Caco-2 (cell line): ENCODE data around the gene NOL9. TPM values are rescaled to one million over a fixed set of nuclear protein-coding genes. Genes with fewer than 3 reads are reported as not detected.
"Not testable (repeated sequence)": the region's sequence is repeated elsewhere in the genome, so short reads cannot be mapped to it uniquely, and the experiment has no call there.

Experiments used
- BruUV-seq: library from RNA; stranded (reverse); fragments of 400-500 nt; replicated peaks from 2 replicates; lab custom pipeline; 2021; lab: Mats Ljungman, UMichigan
- CTCF ChIA-PET: fragments of 300-600 bp; sonication (Branson Sonifier 250); formaldehyde crosslinking; loops from one replicate; lab custom pipeline; 2022; ENCODE audit warnings: antibody characterized with exemption; lab: Charles Lee
- POLR2A ChIA-PET: fragments of 300-600 bp; sonication (Branson Sonifier 250); formaldehyde crosslinking; loops from one replicate; lab custom pipeline; 2022; ENCODE audit warnings: antibody characterized with exemption; lab: Charles Lee
- DNase-seq, 2 experiments: peaks; one replicate each; pipeline versions ENCODE4 v3.0.0 to v3.0.0-alpha.2; 2020 to 2022
- H3K27me3 ChIP-seq: replicated peaks from 2 replicates; pipeline ENCODE4 v1.6.0; 2011; ENCODE audit warnings: low read length; ENCODE audit not compliant: control insufficient read depth, insufficient read depth
- H3K36me3 ChIP-seq: 2 replicates; pipeline ENCODE4 v1.5.1; 2011; ENCODE audit warnings: low read length; ENCODE audit not compliant: control insufficient read depth, insufficient read depth
- H3K4me1 ChIP-seq: fragments of 250-450 bp; sonication (Bioruptor Pico); 2 replicates; pipeline ENCODE4 v1.5.1; 2020; ENCODE audit warnings: mild to moderate bottlenecking
- H3K4me3 ChIP-seq: 2 replicates; pipeline ENCODE4 v1.5.1; 2011; ENCODE audit warnings: low read depth, mild to moderate bottlenecking, control low read depth, low read length
- H3K9me3 ChIP-seq: fragments of 250-450 bp; sonication (Bioruptor Pico); 2 replicates; pipeline ENCODE4 v1.5.1; 2020; ENCODE audit warnings: mild to moderate bottlenecking, moderate library complexity
- H3K27ac Mint-ChIP-seq: one replicate; pipeline ENCODE4 v1.8.0; 2022; ENCODE audit warnings: mixed read lengths; ENCODE audit not compliant: unreplicated experiment
- H3K27me3 Mint-ChIP-seq: one replicate; pipeline ENCODE4 v1.8.0; 2022; ENCODE audit warnings: mixed read lengths; ENCODE audit not compliant: insufficient read depth, unreplicated experiment
- H3K36me3 Mint-ChIP-seq: one replicate; pipeline ENCODE4 v1.8.0; 2022; ENCODE audit warnings: mild to moderate bottlenecking, mixed read lengths; ENCODE audit not compliant: insufficient read depth, unreplicated experiment
- H3K4me1 Mint-ChIP-seq: one replicate; pipeline ENCODE4 v1.8.0; 2022; ENCODE audit warnings: low read depth, mixed read lengths; ENCODE audit not compliant: unreplicated experiment
- H3K4me3 Mint-ChIP-seq: one replicate; pipeline ENCODE4 v1.8.0; 2022; ENCODE audit warnings: mild to moderate bottlenecking, moderate library complexity, mixed read lengths; ENCODE audit not compliant: unreplicated experiment
- H3K9me3 Mint-ChIP-seq: one replicate; pipeline ENCODE4 v1.8.0; 2022; ENCODE audit warnings: mixed read lengths; ENCODE audit not compliant: unreplicated experiment
- intact Hi-C: fragments of 100-400 bp; cut with micrococcal nuclease; formaldehyde crosslinking; loops from one replicate; pipeline ENCODE4 v1.10.0; 2022; ENCODE audit not compliant: unreplicated experiment
- total RNA-seq: library from RNA; stranded (reverse); gene quantifications from 2 replicates; pipeline ENCODE4 v1.2.3, GENCODE V29; 2022
- TF ChIP-seq, protein P1 (sequence below), 2 experiments: fragments of 200-600 bp in 1 of 2; IDR thresholded peaks; 1 replicate in 1 of 2; 2 replicates in 1 of 2; pipeline versions ENCODE4 v1.5.1 to v1.8.0; 2011 to 2022; ENCODE audit warnings: antibody characterized with exemption in 1 of 2, control low read depth in 1 of 2, inconsistent platforms in 1 of 2, low read depth in 1 of 2, low read length in 1 of 2, mild to moderate bottlenecking in 1 of 2, moderate library complexity in 1 of 2; ENCODE audit not compliant: insufficient read depth in 1 of 2, severe bottlenecking in 1 of 2, unreplicated experiment in 1 of 2

NOL9 gene
- total RNA-seq, 1 experiment from 2014 or later = 33.6 TPM

DNA sequence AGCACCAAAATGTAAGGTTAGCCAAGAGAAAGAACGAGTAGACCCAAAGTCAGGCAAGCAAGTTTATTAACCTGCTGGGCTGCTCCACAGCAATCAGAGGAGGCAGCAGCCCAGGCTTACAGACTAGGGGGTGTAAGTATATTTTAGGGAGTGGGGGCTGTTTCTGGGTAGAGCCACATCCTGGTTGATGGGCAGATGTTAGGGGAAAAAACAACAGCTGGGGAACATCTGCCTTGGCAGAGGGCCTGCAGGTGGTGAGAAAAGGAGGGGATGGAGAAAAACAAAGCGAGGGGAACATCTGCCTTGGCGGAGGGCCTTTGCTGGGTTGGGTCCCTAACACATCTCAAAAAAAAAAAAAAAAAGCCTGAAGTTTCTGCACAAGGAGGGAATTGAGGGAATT lies 15.8 kb upstream of the NOL9 start:
- Histone ChIP-seq H3K27me3 (no peaks in the 10 kb centered on the region), H3K4me3 (no peak overlapping the region), H3K36me3 (no peaks in the 10 kb centered on the region), H3K4me1 (no peaks in the 10 kb centered on the region), H3K9me3 (no peaks in the 10 kb centered on the region)
- Mint-ChIP-seq H3K36me3 (no peaks in the 10 kb centered on the region), H3K4me1 (no peaks in the 10 kb centered on the region), H3K9me3 (no peaks in the 10 kb centered on the region), H3K27me3 (peaks cover 11% of the 10 kb centered on the region), H3K4me3 (no peak overlapping the region), H3K27ac (no peak overlapping the region)
- ChIA-PET CTCF (no interaction called here), POLR2A (no interaction called here)
- no peak for DNase-seq
- no TSS peak for BruUV-seq
- TF ChIP-seq, protein P1, sequence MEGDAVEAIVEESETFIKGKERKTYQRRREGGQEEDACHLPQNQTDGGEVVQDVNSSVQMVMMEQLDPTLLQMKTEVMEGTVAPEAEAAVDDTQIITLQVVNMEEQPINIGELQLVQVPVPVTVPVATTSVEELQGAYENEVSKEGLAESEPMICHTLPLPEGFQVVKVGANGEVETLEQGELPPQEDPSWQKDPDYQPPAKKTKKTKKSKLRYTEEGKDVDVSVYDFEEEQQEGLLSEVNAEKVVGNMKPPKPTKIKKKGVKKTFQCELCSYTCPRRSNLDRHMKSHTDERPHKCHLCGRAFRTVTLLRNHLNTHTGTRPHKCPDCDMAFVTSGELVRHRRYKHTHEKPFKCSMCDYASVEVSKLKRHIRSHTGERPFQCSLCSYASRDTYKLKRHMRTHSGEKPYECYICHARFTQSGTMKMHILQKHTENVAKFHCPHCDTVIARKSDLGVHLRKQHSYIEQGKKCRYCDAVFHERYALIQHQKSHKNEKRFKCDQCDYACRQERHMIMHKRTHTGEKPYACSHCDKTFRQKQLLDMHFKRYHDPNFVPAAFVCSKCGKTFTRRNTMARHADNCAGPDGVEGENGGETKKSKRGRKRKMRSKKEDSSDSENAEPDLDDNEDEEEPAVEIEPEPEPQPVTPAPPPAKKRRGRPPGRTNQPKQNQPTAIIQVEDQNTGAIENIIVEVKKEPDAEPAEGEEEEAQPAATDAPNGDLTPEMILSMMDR (IDR thresholded peaks at IDR 0.05; ENCODE audit: insufficient read depth in 1 of 2, low read depth in 1 of 2, low read length in 1 of 2, severe bottlenecking in 1 of 2, unreplicated experiment in 1 of 2) = no peak
- intact Hi-C loops = no loop called here

GRCh38 chr1:6569033-6569432 lies 14.7 kb upstream of the NOL9 start:
- H3K9me3 Mint-ChIP-seq = no peaks in the 10 kb centered on the region
- ChIA-PET POLR2A (no interaction called here), CTCF (no interaction called here)
- TF ChIP-seq, protein P1 (IDR thresholded peaks at IDR 0.05; ENCODE audit: insufficient read depth in 1 of 2, low read depth in 1 of 2, low read length in 1 of 2, severe bottlenecking in 1 of 2, unreplicated experiment in 1 of 2) = no peak
- Histone ChIP-seq H3K9me3 (no peaks in the 10 kb centered on the region), H3K4me1 (no peaks in the 10 kb centered on the region), H3K36me3 (no peaks in the 10 kb centered on the region), H3K4me3 (no peak overlapping the region), H3K27me3 (no peaks in the 10 kb centered on the region)
- no peak overlapping the region for H3K27ac Mint-ChIP-seq
- no peak overlapping the region for H3K4me3 Mint-ChIP-seq
- peaks cover 11% of the 10 kb centered on the region for H3K27me3 Mint-ChIP-seq
- H3K36me3 Mint-ChIP-seq = no peaks in the 10 kb centered on the region
- no peak for DNase-seq
- H3K4me1 Mint-ChIP-seq = no peaks in the 10 kb centered on the region
- BruUV-seq = no TSS peak
- intact Hi-C loops = no loop called here

- Mint-ChIP-seq H3K27ac (no peak overlapping the region), H3K36me3 (no peaks in the 10 kb centered on the region), H3K9me3 (no peaks in the 10 kb centered on the region), H3K4me1 (no peaks in the 10 kb centered on the region), H3K27me3 (no peaks in the 10 kb centered on the region), H3K4me3 (no peak overlapping the region)
- Histone ChIP-seq H3K9me3 (no peaks in the 10 kb centered on the region), H3K27me3 (no peaks in the 10 kb centered on the region; the same call in 1 of the 2 replicates), H3K36me3 (no peaks in the 10 kb centered on the region), H3K4me3 (no peak overlapping the region), H3K4me1 (no peaks in the 10 kb centered on the region)
- BruUV-seq = no TSS peak
- DNase-seq = no peak
- intact Hi-C loops = no loop called here
- CTCF ChIA-PET = no interaction called here
- POLR2A ChIA-PET = no interaction called here
- TF ChIP-seq, protein P1 (IDR thresholded peaks at IDR 0.05; ENCODE audit: insufficient read depth in 1 of 2, low read depth in 1 of 2, low read length in 1 of 2, severe bottlenecking in 1 of 2, unreplicated experiment in 1 of 2) = no peak
Measured at GRCh38 chr1:6560267-6560666, 6.0 kb upstream of the NOL9 start.

DNA sequence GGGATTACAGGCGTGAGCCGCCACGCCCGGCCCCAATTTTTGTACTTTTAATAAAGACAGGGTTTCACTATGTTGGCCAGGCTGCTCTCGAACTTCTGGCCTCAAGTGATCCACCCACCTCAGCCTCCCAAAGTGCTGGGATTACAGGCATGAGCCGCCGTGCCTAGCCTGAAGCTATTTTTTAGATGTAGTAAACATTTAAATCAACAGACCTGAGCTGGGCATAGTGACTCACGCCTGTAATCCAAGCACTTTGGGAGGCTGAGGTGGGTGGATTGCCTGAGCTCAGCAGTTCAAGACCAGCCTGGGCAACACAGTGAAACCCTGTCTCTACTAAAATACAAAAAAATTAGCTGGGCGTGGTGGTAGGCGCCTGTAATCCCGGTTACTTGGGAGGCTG lies 4.8 kb upstream of the NOL9 start:
- H3K27me3 Mint-ChIP-seq, BruUV-seq, H3K4me1 Mint-ChIP-seq, H3K36me3 ChIP-seq, H3K4me3 ChIP-seq, DNase-seq, POLR2A ChIA-PET, H3K36me3 Mint-ChIP-seq, H3K4me3 Mint-ChIP-seq, H3K9me3 Mint-ChIP-seq, H3K9me3 ChIP-seq, H3K4me1 ChIP-seq, H3K27me3 ChIP-seq, CTCF ChIA-PET, H3K27ac Mint-ChIP-seq: not testable (repeated sequence)
- intact Hi-C loops = loop anchor here (10.0 kb wide), 1 partner anchor 46 kb away; the partner anchor contains the start of gene KLHL21
